ENCODE data around the gene DNAJC18. TPM values are rescaled to one million over a fixed set of nuclear protein-coding genes. Genes with fewer than 3 reads are reported as not detected.

DNAJC18 gene
- total and polyA plus RNA-seq, 8 donors, result under 0.01 to 12.1 (median 2.3) TPM; not detected in 1

DNA sequence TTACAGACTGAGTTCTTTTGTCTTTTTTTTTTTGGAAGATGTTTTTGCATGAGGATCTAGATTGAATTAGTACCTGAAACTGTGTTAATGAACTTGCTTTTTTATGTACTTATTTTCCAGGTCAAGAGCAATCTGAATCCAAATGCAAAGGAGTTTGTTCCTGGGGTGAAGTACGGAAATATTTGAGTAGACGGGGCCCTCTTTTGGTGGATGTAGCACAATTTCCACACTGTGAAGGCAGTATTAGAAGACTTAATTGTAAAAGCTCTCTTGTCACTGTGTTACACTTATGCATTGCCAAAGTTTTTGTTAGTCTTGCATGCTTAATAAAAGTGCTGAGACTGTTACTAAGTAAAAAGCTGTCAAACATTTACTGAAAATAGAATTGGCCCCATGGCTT lies 70.7 kb downstream of the DNAJC18 start:
- intact Hi-C loops (cut with DNase I; ENCODE audit: low total_unique reads), result no loop called here
- TF ChIP-seq POLR2A (IDR thresholded peaks at IDR 0.05), result no peak
- no peak for DNase-seq
- no peak overlapping the region for H3K27ac ChIP-seq
- H3K27me3 ChIP-seq, result no peaks in the 10 kb centered on the region
- H3K36me3 ChIP-seq, result peaks cover 45 to 100% (median 95%) of the 10 kb centered on the region in 4 donors
- WGBS, 5 donors, result 64 to 82% (median 78%) methylated on average over 2 of the region's 2 CpGs
- peaks cover 0 to 12% (median 2%) of the 10 kb centered on the region in 4 donors for H3K4me1 ChIP-seq
- H3K4me3 ChIP-seq, result no peak overlapping the region
- H3K9me3 ChIP-seq, result no peaks in the 10 kb centered on the region

DNA sequence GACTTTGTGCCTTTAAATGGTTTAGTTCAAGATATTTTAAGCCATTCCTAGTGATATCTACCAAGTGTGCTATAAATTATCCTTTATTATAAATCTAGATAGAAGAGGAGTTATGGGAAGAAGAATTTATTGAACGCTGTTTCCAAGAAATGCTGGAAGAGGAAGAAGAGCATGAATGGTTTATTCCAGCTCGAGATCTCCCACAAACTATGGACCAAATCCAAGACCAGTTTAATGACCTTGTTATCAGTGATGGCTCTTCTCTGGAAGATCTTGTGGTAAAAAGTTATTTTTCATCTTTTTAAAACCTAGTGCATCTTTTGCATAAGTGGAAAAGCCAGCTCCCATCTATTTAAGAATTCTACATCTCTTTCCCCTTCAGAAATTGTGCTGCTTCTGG lies 74.9 kb downstream of the DNAJC18 start:
- intact Hi-C loops (cut with DNase I; ENCODE audit: low total_unique reads), result no loop called here
- peaks cover 40 to 69% (median 64%) of the 10 kb centered on the region in 4 donors for H3K36me3 ChIP-seq
- no peaks in the 10 kb centered on the region for H3K9me3 ChIP-seq
- DNase-seq, result no peak
- no peak overlapping the region for H3K27ac ChIP-seq
- no peaks in the 10 kb centered on the region for H3K27me3 ChIP-seq
- TF ChIP-seq, protein P1, sequence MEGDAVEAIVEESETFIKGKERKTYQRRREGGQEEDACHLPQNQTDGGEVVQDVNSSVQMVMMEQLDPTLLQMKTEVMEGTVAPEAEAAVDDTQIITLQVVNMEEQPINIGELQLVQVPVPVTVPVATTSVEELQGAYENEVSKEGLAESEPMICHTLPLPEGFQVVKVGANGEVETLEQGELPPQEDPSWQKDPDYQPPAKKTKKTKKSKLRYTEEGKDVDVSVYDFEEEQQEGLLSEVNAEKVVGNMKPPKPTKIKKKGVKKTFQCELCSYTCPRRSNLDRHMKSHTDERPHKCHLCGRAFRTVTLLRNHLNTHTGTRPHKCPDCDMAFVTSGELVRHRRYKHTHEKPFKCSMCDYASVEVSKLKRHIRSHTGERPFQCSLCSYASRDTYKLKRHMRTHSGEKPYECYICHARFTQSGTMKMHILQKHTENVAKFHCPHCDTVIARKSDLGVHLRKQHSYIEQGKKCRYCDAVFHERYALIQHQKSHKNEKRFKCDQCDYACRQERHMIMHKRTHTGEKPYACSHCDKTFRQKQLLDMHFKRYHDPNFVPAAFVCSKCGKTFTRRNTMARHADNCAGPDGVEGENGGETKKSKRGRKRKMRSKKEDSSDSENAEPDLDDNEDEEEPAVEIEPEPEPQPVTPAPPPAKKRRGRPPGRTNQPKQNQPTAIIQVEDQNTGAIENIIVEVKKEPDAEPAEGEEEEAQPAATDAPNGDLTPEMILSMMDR (IDR thresholded peaks at IDR 0.05), result no peak
- TF ChIP-seq POLR2A (IDR thresholded peaks at IDR 0.05) (no peak), POLR2AphosphoS5 (IDR thresholded peaks at IDR 0.05) (no peak), EP300 (IDR thresholded peaks at IDR 0.05) (no peak)
- H3K4me1 ChIP-seq, result peaks cover 0 to 16% (median 4%) of the 10 kb centered on the region in 4 donors
- WGBS, 5 donors, result 80 to 89% (median 86%) methylated on average over 2 of the region's 2 CpGs
- H3K4me3 ChIP-seq, result no peak overlapping the region

DNA sequence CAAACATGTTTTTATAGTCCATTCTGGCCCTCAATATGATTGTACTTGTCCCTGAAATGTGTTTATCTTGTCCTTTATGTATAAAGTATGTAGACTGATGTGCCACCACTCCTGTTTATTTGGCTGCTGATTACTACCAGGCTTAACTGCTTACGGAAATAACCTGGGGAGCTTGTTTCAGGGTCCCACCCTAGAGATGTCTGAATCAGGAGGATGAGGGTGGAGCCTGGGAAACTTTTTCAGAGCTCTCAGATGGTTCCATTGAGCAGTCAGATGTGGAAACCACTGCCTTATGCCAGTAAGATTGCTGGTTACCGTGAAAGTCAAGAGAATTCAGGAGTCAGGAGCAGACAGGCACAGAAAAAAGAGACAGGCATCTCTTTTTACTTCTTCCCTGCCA lies 75.4 kb downstream of the DNAJC18 start:
- H3K4me1 ChIP-seq, result peaks cover 0 to 16% (median 4%) of the 10 kb centered on the region in 4 donors
- 77 to 83% (median 80%) methylated on average over 2 of the region's 2 CpGs for WGBS, 5 donors
- no peaks in the 10 kb centered on the region for H3K9me3 ChIP-seq
- H3K4me3 ChIP-seq, result no peak overlapping the region
- peaks cover 40 to 64% (median 59%) of the 10 kb centered on the region in 4 donors for H3K36me3 ChIP-seq
- no peaks in the 10 kb centered on the region for H3K27me3 ChIP-seq
- no peak overlapping the region for H3K27ac ChIP-seq
- no peak for DNase-seq
- intact Hi-C loops (cut with DNase I; ENCODE audit: low total_unique reads), result no loop called here
- TF ChIP-seq, protein P1 (IDR thresholded peaks at IDR 0.05), result no peak
- no peak for TF ChIP-seq EP300 (IDR thresholded peaks at IDR 0.05)
- TF ChIP-seq POLR2AphosphoS5 (IDR thresholded peaks at IDR 0.05), result no peak
- TF ChIP-seq POLR2A (IDR thresholded peaks at IDR 0.05), result no peak

DNA sequence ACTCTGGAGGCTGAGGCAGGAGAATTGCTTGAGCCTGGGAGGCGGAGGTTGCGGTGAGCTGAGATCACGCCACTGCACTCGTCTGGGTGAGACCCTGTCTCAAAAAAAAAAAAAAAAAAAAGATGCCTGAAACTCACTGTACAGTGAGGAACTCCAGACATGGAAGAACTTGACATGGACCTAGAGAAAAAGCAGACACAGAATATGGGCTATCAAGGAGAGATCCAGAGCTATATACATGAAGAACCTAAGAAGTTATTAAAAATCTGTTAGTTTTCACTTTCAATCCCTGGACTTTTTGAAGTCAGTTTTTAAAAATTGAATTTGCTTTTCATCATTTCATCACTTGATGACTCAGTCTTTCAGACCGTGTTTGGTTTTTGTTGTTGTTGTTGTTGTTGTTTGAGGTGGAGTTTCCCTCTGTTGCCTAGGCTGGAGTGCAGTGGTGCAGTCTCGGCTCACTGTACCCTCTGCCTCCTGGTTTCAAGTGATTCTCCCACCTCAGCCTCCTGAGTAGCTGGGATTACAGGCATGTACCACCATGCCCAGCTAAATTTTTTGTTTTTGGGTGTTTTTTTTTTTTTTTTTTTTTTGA lies 77.4 kb downstream of the DNAJC18 start:
- 74 to 86% (median 85%) methylated on average over 6 of the region's 6 CpGs for WGBS, 5 donors

More for the DNA sequence above, 77.4 kb downstream of the DNAJC18 start:
- intact Hi-C loops (cut with DNase I; ENCODE audit: low total_unique reads), result no loop called here
- Histone ChIP-seq H3K4me1 (peaks cover 0 to 26% (median 15%) of the 10 kb centered on the region in 4 donors), H3K4me3 (no peak overlapping the region), H3K27me3 (no peaks in the 10 kb centered on the region), H3K9me3 (no peaks in the 10 kb centered on the region), H3K36me3 (peaks cover 31 to 44% (median 39%) of the 10 kb centered on the region in 4 donors), H3K27ac (no peak overlapping the region)
- no peak for DNase-seq
- no peak for TF ChIP-seq POLR2A (IDR thresholded peaks at IDR 0.05)
- TF ChIP-seq, protein P1 (IDR thresholded peaks at IDR 0.05), result no peak
- TF ChIP-seq EP300 (IDR thresholded peaks at IDR 0.05), result no peak
- TF ChIP-seq POLR2AphosphoS5 (IDR thresholded peaks at IDR 0.05), result no peak
